Measurements from ENCODE around the gene IGSF22.

DNA sequence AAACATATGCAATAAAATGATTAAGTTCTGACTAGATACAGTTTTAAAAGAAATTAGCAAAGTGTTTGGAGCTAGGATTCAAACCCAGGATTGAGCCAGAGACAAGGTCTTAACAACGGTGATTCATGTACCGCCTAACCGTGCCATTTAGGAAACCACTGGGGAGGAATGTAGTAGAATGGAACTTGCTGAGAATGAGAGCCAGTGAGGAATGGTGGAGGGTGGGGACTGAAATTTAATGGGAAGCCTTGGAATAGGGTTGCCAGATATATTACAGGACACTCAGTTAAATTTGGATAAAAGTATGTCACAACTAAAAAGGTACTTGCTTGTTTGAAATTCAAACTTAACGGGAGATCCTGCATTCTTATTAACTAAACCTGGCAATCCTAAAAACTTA is 57.9 kb downstream of the IGSF22 start:
- TF ChIP-seq EP300 (IDR thresholded peaks at IDR 0.05) (no peak), POLR2A (IDR thresholded peaks at IDR 0.05) (no peak)
- TF ChIP-seq, protein P1, sequence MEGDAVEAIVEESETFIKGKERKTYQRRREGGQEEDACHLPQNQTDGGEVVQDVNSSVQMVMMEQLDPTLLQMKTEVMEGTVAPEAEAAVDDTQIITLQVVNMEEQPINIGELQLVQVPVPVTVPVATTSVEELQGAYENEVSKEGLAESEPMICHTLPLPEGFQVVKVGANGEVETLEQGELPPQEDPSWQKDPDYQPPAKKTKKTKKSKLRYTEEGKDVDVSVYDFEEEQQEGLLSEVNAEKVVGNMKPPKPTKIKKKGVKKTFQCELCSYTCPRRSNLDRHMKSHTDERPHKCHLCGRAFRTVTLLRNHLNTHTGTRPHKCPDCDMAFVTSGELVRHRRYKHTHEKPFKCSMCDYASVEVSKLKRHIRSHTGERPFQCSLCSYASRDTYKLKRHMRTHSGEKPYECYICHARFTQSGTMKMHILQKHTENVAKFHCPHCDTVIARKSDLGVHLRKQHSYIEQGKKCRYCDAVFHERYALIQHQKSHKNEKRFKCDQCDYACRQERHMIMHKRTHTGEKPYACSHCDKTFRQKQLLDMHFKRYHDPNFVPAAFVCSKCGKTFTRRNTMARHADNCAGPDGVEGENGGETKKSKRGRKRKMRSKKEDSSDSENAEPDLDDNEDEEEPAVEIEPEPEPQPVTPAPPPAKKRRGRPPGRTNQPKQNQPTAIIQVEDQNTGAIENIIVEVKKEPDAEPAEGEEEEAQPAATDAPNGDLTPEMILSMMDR (IDR thresholded peaks at IDR 0.05), result no peak

Measured in ovary (tissue), 3 donors.